ENCODE results near the gene LRRC56.
"Not testable (repeated sequence)": the region's sequence is repeated elsewhere in the genome, so short reads cannot be mapped to it uniquely, and the experiment has no call there.

Gene LRRC56

DNA sequence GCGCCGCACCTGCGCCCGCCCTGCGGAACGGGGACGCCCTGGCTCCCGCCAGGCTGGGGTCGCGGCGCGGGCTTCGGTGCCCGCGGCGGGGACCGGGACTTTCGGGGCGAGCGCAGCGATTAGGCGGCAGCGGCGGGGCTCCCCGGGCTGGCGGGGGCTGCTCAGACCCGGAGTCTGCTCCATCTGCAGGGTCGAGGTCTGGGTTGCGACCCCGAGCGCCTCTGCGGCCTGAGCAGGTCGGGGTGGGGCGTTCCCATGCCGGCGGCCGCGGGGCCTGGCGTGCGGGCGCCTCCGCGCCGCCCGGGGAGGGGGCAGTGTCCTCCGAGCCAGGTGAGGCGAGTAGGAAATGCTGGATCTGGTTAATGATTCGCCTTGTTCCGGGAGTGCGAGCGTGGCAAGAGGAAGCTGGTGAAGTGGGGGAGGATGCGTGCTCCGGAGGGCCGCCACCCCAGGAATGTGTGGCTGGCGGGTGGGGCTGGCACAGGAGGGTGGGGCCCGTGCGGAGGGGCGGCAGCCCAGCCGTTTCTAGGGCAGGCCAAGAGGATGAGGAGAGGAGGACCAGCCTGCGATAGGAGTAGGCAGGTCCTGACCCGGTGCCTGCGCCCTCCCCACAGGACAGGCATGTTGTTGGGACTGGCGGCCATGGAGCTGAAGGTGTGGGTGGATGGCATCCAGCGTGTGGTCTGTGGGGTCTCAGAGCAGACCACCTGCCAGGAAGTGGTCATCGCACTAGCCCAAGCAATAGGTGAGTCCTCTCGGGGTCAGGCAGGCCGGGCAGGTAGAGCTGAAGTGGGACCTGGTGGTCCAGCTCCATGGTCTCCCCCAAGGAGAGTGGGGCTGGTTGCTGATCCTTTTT lies 24.0 kb downstream of the LRRC56 start:
- DNase-seq = peak; percentile 10 to 13

DNA sequence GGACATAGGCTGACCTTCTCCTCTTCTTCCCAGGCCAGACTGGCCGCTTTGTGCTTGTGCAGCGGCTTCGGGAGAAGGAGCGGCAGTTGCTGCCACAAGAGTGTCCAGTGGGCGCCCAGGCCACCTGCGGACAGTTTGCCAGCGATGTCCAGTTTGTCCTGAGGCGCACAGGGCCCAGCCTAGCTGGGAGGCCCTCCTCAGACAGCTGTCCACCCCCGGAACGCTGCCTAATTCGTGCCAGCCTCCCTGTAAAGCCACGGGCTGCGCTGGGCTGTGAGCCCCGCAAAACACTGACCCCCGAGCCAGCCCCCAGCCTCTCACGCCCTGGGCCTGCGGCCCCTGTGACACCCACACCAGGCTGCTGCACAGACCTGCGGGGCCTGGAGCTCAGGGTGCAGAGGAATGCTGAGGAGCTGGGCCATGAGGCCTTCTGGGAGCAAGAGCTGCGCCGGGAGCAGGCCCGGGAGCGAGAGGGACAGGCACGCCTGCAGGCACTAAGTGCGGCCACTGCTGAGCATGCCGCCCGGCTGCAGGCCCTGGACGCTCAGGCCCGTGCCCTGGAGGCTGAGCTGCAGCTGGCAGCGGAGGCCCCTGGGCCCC lies 24.8 kb downstream of the LRRC56 start:
- DNase-seq = no peak

DNA sequence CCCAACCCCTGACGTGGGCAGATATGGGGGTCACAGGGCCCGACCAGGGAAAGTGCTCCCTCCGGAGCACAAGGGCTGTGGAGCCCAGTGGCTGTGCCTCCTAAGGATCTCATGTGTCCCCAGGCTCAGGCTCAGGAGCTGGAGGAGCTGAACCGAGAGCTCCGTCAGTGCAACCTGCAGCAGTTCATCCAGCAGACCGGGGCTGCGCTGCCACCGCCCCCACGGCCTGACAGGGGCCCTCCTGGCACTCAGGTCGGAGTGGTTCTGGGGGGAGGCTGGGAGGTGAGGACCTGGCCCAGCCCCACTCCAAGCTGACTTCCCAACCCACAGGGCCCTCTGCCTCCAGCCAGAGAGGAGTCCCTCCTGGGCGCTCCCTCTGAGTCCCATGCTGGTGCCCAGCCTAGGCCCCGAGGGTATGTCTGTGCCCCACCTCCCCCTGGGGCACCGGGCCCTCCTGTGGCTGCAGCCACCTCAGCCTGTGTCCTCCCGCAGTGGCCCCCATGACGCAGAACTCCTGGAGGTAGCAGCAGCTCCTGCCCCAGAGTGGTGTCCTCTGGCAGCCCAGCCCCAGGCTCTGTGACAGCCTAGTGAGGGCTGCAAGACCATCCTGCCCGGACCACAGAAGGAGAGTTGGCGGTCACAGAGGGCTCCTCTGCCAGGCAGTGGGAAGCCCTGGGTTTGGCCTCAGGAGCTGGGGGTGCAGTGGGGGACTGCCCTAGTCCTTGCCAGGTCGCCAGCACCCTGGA lies 25.9 kb downstream of the LRRC56 start:
- DNase-seq = no peak

DNA sequence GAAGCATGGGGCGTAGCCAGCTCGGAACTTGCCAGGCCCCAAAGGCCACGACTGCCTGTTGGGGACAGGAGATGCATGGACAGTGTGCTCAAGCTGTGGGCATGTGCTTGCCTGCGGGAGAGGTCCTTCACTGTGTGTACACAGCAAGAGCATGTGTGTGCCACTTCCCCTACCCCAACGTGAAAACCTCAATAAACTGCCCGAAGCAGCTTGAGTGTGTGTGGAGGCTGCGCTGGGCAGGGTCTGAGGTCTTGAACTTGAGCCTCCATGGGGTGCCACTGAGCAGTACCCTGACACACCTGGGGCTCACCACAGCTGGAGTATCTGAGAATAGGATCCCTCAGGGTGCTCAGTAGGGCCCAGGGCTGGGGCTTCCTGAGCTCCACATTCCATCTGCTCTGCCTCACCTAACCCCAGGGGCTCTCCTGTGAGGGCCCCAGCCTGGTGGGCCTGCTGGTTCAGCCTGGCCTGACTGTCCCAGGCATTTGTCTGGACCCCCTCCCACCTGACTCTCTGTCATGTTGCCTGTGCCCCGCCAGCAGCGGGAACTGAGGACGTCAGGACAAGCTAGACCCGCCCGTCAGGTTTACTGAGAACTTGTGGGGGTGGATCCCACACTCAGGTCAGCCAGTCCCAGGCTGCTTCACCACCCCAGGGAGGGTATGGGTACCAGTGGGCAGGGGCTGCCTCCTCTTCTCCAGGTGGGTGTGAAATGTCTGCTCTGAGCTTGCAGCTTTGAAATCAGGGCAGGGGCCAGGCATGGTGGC lies 26.7 kb downstream of the LRRC56 start:
- no peak for DNase-seq

DNA sequence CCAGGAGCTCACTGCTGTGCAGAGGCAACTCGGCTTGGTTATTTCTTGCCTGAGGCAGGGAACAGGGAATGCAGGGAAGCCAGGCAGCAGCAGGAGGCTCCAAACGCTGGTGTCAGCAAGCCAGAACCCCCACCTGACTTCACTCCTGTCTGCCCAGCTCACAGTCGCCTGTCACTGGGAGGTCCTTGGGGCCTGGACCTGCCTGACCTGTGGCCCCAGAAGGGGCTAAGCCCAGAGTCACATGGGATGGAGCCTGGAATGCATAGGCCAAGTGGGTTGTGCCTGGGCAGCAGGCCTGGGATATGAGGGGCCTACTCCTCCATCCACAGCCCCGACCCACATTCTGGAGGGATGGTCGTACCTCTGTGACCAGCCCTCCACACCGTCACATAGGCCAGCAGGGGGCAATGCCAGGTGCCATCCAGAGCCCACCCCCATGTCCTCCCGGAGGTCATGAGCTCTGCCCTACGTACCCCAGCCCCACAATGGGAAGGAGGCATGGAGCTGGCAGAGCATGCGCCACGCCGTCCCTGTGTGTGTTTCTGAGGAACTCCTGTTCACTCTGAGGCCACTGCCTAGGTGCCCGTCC lies 28.7 kb downstream of the LRRC56 start:
- no peak for DNase-seq

DNA sequence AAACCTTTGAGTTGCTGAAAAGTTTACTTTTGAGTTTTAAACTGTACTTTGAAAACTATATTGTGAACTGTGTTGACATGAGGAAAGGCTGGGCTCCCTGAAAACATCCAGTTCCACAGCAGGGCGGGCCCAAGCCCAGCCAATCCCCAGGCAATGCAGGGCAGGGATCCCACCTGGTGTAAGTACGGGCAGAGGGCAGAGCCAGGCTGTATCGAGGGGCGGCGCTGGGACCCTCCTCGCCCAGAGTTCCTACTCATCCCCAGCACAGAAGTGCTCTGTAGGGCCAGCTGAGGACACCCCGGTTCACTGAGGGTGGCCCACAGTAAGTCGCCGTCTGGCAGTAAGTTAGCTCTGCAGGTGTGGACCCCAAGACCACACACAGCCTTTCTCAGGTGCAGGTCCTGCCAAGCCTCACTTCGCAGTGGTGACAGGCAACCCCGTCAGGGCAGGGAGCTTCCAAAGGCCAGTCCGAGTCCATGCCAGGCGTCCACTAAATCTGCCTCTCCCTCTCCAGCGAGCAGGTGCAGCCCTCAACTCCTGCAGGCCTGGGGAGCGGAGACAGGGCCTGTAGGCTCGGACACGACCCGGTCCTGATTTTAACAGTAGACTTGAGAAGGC lies 29.8 kb downstream of the LRRC56 start:
- no peak for DNase-seq

DNA sequence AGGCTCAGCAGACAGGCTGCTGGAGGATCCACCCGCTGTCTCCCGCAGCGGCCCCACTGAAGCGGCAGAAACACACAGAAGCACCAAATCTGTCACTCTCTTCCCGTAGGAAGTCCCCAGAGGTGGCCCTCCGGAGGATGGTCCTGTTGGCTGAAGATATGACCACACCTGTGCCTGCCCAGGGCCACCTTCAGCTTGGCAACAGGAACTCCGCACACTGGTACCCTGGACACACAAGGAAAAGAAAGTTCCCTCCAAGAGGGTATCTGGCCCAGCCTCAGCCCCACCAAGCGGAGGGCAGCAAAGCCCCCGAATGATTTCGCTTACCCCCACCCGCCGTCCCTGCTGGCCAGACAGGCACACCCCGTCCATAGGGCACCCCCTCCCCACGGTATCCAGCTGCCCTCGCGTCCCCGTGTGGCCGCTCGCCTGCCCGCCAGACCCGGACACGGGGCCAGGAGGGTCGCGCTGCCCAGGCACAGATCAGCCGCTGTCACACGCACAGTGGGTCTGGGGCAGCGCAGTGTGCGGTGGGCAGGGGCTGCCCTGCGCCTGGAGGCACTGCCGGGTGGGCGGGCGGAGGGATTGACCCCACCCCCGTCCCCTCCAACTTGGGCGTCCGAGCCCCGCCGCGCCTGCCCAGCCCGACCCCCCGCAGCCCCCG lies 30.4 kb downstream of the LRRC56 start:
- no peak for DNase-seq

DNA sequence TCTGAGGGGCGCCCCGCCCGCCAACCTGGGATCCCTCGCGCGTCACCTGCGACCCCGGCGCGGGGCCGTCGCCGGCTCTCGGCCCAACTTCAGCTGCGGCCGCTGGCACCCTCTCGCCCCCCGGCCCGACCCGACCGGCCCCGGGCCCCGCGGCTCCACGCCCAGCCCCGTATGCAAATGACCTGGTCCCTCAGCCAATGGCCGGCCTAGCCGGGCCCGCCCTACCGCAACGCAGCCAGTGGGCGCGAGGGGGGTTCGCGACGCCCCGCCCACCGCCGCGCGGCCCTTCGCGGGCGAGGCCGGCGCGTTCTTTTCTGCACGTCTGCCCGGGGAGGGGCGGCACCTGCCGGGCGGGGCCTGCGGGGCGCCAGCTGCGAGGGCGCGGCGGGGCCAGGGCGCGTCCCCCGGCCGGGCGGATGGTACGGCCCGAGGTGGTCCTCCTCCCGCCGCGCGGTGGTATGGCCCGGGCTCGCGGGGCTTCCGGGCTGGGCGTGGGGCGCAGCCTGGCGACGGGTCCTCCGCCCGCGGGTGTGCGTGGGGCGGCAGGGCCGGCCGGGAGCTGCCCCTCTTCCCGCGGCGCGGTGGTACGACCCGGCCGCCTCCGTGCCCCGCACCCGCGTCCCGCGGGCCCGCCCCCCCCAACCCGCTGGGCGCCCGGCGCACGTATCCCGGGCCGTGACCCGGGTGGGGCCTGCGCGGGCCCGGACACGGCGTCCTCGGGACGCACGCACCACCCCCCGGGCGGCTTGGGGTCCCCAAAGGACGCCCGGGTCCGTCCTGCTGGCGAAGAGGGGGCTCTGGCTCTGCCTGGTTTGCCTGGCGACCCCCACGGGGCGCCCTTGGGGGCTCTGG lies 31.2 kb downstream of the LRRC56 start:
- DNase-seq = peak; percentile 86 to 89

DNA sequence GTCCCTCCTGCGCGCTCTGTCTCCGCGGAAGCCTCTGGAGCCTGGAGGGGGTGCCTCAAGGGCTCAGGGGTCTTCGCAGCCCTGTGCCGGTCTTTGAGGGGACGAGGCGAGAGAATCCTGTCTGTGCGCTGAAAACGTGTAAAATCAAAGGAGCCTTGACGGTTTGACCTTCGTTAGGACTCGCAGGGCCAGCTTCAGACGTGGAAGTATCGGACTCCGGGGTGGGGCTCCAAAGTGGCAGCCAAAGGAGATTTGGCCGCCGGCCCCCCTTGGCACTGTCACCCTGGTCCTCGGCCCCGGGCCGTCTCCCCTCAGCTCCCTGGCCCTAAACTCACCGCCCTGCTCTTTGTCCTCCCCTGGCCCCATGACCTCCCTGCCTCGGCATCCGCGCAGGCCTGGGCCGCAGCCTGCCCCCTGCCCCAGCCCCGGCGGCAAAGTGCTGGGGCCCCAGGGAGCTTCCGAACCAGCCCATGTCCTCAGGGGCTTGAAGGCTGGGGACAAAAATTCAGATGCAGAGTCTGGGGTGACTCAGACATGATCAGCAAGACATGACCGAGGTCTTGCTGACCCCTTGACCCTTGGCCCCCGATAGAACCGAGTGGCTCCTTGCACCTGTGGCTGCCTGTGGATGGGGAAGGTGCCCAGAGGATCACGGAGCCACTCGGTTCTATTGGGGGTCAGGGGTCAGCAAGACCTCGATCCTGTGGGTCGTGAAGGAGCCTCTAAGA lies 32.0 kb downstream of the LRRC56 start:
- no peak for DNase-seq

DNA sequence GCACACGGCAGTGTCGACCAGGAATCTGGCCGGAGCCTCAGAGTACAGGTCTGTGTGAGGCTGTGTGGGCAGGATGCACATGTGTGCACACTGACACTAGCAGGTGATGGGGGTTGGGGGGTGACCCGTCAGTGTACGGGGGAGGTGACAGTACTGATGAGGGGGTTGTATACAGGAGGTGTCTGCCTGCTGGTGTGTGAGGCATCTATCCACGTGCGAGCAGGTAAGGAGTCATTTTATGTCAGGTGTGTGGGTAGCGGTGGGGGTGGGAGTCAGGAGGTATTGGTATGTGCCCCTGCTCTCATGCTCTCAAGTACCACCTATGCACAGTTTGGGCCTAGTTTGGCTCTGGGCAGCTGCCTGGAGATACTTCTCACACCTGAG lies 34.5 kb downstream of the LRRC56 start:
- DNase-seq = no peak

DNA sequence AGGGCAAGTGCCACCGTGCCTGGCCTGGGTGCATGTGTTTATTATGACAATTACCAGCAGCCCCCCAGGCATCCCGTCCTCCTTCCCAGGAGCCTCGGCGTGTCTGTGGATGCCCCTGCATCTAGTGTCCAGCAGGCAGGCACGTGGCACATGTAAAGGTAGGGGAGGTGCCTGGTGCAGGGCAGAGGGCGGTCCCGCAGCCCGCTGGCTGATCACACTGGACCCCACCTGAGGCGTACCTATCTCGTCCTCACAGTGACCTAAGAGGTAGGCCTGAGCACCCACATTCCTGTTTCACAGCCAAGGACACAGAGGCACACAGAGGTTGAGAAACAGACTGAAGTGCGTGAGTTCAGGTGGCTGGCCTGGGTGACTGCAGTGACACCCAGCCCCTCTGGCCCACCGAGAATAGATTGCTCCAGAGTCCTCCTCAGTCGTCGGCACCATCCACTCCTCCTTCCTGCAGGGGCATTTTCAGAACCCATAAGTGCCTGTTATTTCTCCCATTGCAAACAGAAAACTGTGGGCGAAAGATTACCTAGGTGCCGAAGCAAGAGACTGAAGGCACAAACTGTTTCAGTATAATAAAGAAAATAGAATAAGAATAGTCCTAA lies 35.9 kb downstream of the LRRC56 start:
- no peak for DNase-seq

DNA sequence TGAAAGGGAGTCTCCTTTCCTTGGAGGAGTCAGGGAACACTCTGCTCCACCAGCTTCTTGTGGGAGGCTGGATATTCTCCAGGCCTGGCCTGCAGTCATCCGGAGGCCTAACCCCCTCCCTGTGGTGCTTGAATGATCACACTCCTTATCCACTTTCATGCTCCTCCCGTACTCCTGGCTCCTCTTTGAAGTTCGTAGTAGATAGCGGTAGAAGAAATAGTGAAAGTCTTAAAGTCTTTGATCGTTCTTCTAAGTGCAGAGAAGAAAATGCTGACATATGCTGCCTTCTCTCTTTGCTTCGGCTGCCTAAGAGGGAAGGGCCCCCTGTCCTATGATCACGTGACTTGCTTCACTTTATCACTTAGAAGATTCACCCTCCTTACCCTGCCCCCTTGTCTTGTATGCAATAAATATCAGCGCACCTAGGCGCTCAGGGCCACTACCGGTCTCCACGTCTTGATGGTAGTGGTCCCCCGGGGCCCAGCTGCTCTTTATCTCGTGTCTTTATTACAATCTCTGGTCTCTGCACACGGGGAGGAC lies 36.8 kb downstream of the LRRC56 start:
- DNase-seq = not testable (repeated sequence)

DNA sequence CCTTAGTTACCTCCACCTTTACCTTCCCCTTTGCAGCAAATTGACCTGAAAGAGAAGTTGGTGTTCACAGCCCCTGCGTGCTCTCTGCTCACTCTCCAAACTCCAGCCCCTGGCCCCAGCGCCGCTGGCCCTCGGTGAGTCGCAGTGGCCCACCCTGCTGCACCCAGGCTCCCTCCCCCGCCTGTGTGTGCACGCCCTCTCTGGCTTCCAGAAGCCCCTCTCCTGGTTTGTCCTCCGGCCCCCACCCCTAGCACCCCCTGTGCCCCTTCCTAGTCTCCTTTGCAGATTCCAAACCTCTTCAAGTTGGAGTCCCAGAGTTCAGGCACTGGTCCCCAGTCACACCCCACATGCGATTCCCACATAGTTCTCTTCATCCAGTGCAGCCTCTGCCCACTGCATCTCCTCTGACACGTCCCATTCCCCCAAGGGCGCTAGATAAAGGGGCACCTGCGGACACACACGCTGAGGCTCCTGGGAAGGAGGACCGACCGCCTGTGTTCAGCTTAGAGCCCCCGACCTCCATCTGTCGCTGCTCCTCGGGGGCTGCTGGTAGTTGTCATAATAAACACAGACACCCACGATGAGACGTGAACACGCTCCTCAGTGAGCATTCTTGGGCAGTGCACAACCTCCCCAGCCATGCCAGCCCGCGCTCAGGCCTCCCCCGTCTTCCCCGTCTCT lies 37.4 kb downstream of the LRRC56 start:
- no peak for DNase-seq

DNA sequence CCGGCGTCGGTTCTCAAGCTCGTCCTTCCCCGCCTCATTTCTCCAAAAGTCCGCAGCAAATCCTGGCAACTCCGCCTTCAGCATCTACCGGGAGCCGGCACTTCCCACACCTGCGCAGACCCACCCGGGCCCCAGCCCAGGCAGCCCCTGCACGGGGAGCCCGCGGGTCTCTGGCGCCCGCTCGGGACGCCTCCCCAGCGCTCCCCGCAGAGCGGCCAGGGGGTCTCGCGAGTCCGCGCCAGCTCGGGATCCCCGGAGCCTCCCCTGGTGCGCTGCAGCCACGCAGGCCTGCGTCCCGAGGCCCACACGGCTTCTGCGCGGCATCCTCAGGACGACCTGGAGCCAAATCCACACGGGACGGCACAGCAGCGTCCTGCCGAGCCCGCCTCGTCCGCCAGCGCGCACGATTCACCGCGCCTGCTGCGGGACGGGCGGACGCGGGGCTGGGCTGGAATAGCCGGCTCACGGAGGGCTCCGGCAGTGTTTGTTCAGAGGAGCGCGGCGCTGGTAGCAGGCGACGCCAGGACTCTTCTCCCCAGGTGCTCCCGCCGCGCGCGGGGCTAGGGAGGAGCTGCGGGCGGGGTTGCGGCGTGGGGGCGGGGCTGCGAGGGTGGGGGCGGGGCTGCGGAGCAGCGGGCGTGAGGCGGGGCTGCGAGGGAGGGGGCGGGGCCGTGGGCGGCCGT lies 38.1 kb downstream of the LRRC56 start:
- peak in 1 of 2 experiments; percentile 69 for DNase-seq

DNA sequence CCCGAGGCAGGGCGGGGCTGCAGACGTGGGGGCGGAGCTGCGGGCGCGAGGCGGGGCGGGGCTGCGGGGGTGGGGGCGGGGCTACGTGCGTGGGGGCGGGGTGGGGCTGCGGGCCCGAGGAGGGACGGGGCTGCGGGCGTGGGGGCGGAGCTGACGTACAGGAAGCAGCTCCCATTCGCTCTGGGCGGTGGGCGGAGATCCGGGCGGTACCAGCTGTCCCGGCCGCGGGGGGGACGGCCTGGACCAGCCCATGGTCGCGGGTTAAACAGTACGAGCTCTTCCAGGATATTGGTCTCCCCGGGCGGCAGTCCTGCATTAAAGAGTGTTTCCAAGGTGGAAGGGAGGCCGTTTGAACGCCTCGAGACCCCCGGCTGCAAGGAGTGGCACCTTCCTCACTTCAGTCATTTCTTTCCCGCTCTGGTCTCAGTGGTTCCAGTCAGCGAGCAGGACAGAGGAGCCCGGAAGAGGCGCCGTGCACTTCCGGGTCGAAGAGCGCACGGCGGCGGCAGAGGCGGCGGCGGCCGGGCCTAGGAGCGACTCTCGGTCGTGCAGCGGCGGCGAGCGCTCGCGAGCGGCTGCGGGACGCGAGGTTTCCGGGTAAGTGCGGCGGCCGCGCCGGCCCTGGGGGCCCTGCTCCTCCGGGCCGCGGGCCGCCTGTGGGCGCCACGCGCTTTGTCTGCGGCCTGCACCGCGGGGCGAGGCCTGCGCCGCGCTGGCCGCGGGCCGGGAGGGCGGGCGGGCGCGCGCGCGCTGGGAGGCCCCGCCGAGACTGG lies 38.9 kb downstream of the LRRC56 start, which contains the start of gene PHRF1:
PHRF1 (plus strand) TSS at position 475 of the 773 bp plus-strand sequence. CDS start 5,043 bp downstream, outside the sequence.
- peak; percentile 88 to 90 for DNase-seq

DNA sequence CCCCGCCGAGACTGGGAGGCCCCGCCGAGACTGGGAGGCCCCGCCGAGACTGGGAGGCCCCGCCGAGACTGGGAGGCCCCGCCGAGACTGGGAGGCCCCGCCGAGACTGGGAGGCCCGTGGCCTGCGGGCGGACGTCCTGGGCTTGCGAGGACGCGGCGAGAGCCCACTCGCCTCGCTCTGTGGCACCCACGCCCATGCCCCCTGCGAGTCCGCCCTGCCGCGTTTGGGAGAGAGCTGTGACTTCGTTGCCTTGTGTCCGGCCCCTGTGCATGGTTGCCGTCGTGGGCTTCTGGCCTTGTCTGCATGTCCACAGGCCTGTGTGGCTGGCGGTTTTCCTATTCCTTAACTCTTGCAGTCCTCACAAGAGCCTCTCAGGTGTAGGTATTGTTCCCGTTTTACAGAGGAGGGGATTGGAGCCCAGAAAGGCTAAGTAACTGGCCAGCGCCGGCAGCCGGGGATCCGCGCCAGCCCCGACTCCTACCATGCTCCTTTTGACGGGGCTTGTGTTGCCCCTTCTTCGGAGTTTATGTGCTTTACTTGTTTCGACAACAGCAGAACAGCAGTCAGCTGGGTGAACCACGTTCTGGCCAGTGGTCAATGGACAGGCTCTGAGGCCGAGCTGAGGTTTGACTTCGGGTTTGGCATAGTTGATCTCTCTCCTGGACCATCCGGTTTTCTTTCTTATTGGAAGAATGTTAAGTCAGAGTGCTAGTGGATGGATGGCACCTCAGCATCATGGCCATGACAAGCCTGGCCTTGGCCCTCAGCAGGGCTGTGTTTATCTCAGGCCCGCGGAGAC lies 39.7 kb downstream of the LRRC56 start:
- DNase-seq = no peak
